PFSK-1 (cell line): Measurements from ENCODE around the gene MAST4.

Experiments
- FOXP2 ChIP-seq: optimal IDR thresholded peaks from 2 replicates; pipeline ENCODE3; 2011; ENCODE audit warnings: borderline replicate concordance, control low read depth, inconsistent platforms; ENCODE audit not compliant: insufficient read depth; ENCODE audit errors: extremely low read length, extremely low read depth
- POLR2AphosphoS5 ChIP-seq: IDR thresholded peaks from 2 replicates; pipeline ENCODE4 v1.6.1; 2012; ENCODE audit warnings: low read depth, mild to moderate bottlenecking, control low read depth, low read length, moderate library complexity
- REST ChIP-seq, 2 experiments: IDR thresholded peaks; 2 replicates each; pipeline versions ENCODE4 v1.6.1 to v1.8.0; 2011 to 2012; ENCODE audit warnings: low read depth in 2 of 2, low read length in 2 of 2, control low read depth in 1 of 2, inconsistent platforms in 1 of 2, mild to moderate bottlenecking in 1 of 2, moderate library complexity in 1 of 2; ENCODE audit not compliant: insufficient read depth in 1 of 2
- SIN3A ChIP-seq: IDR thresholded peaks from 2 replicates; pipeline ENCODE4 v1.6.1; 2012; ENCODE audit warnings: mild to moderate bottlenecking, low read length, moderate library complexity, borderline replicate concordance; ENCODE audit not compliant: insufficient read depth
- TAF1 ChIP-seq: IDR thresholded peaks from 2 replicates; pipeline ENCODE4 v1.6.1; 2012; ENCODE audit warnings: low read length, control low read depth, borderline replicate concordance; ENCODE audit not compliant: insufficient read depth

MAST4 gene

DNA sequence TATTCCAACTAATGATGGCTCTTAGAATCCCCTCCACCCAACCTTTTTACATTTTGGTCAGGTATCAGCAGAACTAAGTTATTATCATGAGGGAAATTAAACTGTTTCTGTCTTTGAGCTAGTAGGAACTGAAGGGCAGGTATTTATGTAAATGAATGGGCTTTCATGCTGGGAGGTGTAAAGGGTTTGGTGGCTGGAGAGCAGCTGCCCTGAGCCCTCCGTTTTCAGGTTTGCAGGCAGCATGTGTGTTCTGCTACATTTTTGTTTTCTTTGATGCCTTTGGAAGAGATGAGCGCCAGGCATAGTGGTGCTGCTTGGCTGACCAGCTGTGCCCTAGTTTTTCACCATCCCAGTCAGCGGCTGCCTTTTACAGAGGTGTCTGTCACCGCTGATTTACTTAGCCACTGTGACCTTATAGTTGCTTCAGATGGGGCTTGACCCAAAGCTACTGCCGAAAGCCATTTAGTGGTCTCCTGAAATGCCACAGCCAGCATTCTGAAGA lies 231.9 kb downstream of the MAST4 start:
- no peak for TF ChIP-seq REST (IDR thresholded peaks at IDR 0.05; ENCODE audit: insufficient read depth in 1 of 2, low read depth in 2 of 2, low read length in 2 of 2)
- TF ChIP-seq SIN3A = no peak
- TF ChIP-seq POLR2AphosphoS5 = no peak
- no peak for TF ChIP-seq TAF1
- no peak for TF ChIP-seq FOXP2

GRCh38 chr5:66828548-66829357 lies 232.6 kb downstream of the MAST4 start:
- TF ChIP-seq SIN3A (peak; percentile 44; the same call in 1 of the 2 replicates), POLR2AphosphoS5 (no peak), FOXP2 (peak; percentile 48), TAF1 (peak; percentile 34; the same call in 1 of the 2 replicates)

- TF ChIP-seq REST (IDR thresholded peaks at IDR 0.05; ENCODE audit: insufficient read depth in 1 of 2, low read depth in 2 of 2, low read length in 2 of 2) (no peak), POLR2AphosphoS5 (no peak), SIN3A (no peak), FOXP2 (no peak), TAF1 (no peak)
Observed at GRCh38 chr5:66829358-66829674, 233.1 kb downstream of the MAST4 start.

- TF ChIP-seq SIN3A (peak; percentile 63; the same call in 1 of the 2 replicates), TAF1 (no peak)
Observed at GRCh38 chr5:66829826-66830225, 233.6 kb downstream of the MAST4 start.

GRCh38 chr5:66830636-66831035 lies 234.4 kb downstream of the MAST4 start:
- TF ChIP-seq SIN3A (no peak), TAF1 (no peak), REST (IDR thresholded peaks at IDR 0.05; ENCODE audit: insufficient read depth in 1 of 2, low read depth in 2 of 2, low read length in 2 of 2) (no peak), POLR2AphosphoS5 (no peak), FOXP2 (no peak)

- no peak for TF ChIP-seq FOXP2
- no peak for TF ChIP-seq REST (IDR thresholded peaks at IDR 0.05; ENCODE audit: insufficient read depth in 1 of 2, low read depth in 2 of 2, low read length in 2 of 2)
- TF ChIP-seq SIN3A = no peak
- no peak for TF ChIP-seq POLR2AphosphoS5
- no peak for TF ChIP-seq TAF1
Observed at GRCh38 chr5:66839636-66840185, 243.5 kb downstream of the MAST4 start.
